GM18868 (cell line): ENCODE measurements around the gene CAPN9.

Experiments
- ATAC-seq: cut with Tn5 transposase; IDR thresholded peaks from one replicate; pipeline ENCODE4 v1.9.1; 2021; ENCODE audit warnings: mild to moderate bottlenecking, moderate library complexity; ENCODE audit not compliant: unreplicated experiment

The CAPN9 gene

DNA sequence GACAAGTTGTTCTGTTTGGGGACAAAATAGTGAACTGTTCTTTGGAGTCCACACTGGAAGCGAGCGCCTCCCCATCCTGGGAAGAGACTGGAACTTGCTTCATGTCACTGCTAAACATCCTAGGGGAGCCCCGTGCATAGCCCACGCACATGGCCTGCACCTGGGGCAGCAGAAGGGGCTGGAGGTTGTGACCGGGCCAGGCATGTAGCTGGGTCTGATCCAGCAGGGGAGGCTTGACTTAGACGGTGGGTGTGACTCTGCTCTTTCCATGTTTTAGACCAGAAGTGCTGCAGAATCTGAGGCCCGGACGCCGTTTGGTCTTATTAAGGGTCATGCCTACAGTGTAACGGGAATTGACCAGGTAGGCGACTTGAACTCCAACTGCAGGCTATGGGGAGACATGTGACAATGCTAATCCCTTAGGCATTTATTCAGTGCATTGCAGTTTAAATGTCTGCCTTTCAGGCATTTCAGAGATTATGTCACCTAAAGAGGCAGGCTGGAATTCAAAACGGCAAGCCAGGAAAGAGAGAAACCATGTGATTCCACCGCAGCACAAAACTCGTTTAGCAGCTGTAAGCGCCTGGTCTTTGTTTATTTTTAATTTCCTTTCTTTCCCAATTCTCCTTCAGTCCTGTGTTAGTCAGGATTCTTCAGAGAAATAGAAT is 21.8 kb downstream of the CAPN9 start:
- no peak for ATAC-seq

DNA sequence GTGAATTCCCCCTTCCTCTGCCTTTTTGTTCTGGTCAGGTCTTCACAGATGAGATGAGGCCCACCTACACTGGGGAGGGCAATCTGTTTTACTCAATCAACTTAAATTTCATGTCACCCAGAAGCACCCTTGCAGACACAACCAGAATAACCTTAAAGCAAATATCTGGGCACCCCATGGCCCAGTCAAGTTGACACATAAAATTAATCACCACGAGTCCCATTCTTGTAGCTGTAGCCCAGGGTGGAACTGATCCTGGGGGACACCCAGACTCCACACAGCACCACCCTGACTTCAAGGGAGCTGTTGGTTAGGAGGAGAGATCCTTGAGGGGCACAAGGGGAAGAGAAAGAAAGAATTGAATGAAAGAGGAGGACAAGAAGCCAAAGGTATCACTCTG is 23.1 kb downstream of the CAPN9 start:
- ATAC-seq: no peak

- no peak for ATAC-seq
Observed at GRCh38 chr1:230771773-230772354, 24.7 kb downstream of the CAPN9 start.

DNA sequence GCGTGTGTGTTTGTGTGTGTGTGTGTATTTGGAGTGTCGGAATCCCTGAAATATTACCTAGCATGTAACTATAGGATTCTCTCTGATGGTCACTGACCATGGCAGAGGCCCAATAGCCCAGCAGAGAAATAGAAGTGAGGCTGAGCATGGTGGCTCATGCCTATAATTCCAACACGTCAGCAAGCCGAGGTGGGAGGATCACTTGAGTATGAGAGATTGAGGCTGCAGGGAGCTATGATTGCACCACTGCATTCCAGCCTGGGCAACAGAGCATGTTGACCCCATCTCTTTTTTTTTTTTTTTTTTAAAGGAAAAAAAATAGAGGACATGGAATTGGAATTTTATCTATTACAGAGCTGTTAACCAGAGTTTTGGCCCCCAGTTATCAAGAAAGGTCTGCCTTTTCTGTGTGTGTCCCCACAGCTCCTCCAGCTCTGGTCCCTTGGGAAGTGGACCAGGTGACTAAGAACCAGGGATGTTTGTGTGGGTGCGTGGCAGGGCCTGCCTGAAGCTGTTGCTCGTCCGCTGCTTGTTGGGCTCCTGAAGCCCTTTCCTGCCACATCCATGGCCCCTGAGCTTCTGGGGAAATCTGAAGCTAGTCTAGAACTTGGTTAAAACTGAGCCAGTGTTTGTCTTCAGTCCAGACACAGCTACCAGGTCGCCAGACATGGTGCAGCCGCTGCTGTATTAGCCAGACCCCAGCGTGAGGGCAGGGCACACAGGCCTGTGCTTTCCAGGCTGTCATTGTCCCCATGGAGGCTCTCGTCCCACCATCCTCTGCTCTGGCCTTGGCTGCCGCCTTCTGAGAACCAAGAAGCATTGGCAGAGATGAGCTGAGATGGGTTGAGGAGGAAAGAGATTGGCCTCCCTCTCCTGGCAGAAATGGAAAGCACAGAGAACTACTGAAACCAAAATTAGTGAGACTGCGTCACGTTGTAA is 25.5 kb downstream of the CAPN9 start:
- ATAC-seq: no peak

- ATAC-seq: no peak
Observed at GRCh38 chr1:230773396-230774033, 26.3 kb downstream of the CAPN9 start.

DNA sequence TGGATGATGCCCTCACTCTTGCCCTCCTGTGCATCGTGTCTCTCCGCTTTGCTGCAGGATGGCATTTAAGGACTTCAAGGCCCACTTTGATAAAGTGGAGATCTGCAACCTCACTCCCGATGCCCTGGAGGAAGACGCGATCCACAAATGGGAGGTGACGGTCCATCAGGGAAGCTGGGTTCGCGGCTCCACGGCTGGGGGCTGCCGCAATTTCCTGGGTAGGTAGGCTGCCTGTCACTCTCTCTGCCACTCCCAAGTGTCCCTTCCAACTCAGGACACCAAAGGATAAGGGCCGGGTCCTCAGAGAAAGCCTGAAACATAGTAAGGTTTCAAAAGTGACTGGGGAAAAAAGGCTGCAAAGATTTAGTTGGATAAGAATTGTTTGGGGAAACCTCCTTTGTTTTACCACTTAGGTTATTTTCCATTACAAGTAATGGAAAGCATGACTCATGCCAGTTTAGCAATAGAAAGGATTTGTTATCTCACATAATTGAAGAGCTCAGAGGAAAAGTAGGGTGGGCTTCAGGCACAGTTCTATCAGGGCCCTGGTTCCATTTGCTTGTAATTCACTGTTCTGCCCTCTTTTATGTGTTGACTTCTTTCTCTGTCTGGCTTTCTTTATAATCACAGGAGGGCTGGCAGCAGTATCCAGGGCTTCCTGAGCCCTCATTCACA is 31.9 kb downstream of the CAPN9 start:
- ATAC-seq: no peak

- ATAC-seq: no peak
Observed at GRCh38 chr1:230781131-230781530, 33.9 kb downstream of the CAPN9 start.

- peak; percentile 98 for ATAC-seq
Observed at GRCh38 chr1:230781594-230781993, 34.4 kb downstream of the CAPN9 start.

- no peak for ATAC-seq
Observed at GRCh38 chr1:230784163-230784562, 37.0 kb downstream of the CAPN9 start.

DNA sequence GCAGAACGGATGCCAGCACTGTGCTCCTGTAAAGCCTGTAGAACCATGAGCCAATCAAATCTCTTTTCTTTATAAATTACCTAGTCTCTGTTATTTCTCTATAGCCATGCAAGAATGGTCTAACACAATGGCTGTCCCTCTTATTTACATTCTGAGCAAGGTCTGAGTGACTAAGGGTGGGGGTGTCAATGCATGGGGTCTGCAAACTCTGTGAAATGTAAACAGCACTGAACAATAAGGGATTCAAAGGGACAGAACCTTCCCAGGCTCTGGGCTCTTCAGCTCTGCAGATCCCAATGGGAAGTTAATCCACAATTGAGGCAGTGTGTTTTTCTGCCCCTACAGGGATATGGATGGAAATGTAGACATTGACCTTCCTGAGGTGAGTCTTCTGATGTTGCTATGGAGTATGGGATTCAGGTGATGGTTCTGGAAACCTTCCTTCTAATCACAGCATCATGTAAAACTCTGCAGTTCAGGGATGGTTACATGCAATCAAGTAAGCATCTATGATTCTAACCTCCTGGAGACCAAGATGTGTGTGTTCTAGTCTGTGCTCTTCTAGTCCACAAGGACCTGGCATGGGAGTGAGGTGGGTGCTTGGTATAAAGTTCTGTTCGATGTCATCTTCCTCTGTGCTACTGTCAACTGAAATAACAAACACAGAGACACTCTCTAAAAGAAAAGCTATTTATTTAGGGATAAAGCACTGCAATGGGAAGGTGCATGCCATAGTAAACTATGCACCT is 38.6 kb downstream of the CAPN9 start:
- ATAC-seq: no peak

GRCh38 chr1:230786385-230786753 is 39.2 kb downstream of the CAPN9 start:
- no peak for ATAC-seq

GRCh38 chr1:230787471-230787870 is 40.3 kb downstream of the CAPN9 start:
- no peak for ATAC-seq

DNA sequence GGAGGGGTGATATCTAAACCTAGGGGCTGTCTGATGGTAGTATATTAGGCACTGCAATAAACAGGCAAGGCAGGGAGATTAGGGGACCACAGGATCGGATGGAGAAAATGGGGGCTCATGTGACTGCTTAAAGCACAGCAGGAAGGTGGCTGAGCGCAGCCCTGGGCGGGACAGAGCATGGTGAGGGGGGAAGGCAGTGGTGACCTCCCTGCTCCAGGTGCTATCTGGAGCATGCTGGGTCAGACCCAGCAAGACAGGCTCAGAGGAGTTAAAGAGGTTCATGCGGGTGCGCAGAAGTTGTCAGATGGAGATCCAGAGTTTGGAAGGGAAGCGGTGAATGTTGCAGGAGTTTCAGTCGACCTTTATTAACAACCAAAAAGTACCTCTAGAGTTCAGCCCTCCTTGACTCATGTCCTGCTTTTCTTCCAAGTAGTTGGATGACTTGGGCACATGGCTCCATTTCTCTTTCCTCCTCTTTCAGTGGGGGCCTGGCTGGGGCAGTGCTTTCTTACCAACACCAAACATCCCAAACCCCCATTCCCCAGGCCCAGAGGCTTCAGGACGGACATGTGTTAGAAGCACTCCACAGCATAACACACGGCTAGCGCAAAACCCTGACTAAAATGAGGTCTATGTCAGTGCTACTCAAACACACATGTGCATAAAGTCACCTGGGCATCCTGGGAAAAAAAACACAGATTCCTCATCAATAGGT is 41.5 kb downstream of the CAPN9 start:
- ATAC-seq: no peak

DNA sequence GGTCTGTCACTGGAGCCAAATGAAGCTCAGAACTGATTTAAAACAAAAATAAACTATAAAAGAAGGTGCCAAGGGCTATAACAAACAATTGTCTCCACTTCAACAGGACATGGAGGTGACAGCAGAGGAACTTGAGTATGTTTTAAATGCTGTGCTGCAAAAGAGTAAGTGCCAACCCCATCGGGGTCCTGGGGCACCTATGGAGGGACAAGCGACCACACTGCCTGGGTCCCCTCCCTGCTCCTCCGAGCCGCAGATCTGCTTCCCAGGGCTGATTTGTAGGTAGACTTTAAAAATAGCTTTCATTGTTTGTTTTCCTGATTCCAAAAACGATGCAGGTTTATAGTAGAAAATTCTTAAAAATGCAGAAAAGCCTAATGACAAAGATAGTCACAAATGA is 42.8 kb downstream of the CAPN9 start:
- ATAC-seq: no peak

DNA sequence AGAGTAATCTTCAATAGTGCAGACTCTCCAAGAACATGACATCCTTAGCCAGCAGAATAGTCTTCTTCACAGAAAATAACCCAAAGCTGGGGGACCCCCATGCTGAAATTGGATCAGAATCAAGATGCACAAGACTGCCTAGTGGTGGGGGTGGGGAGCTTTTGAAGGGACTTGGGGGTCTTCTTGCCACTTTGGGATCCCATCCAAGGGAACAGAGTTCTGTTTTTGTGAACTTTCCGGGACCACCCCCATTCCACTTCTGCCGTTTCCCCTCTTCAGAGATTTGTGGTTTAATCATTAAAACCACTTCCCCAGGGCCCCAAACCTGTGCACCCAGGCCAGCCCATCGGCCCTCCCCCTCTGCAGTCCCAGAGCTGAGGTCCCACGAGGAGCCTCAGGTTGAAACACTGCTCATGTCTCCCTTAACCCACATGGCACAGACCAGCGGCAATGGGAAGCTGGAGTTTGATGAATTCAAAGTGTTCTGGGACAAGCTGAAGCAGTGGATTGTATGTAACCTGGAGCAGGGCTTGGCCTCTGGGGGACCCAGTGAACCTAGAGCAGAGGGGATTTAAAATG is 44.9 kb downstream of the CAPN9 start:
- no peak for ATAC-seq

DNA sequence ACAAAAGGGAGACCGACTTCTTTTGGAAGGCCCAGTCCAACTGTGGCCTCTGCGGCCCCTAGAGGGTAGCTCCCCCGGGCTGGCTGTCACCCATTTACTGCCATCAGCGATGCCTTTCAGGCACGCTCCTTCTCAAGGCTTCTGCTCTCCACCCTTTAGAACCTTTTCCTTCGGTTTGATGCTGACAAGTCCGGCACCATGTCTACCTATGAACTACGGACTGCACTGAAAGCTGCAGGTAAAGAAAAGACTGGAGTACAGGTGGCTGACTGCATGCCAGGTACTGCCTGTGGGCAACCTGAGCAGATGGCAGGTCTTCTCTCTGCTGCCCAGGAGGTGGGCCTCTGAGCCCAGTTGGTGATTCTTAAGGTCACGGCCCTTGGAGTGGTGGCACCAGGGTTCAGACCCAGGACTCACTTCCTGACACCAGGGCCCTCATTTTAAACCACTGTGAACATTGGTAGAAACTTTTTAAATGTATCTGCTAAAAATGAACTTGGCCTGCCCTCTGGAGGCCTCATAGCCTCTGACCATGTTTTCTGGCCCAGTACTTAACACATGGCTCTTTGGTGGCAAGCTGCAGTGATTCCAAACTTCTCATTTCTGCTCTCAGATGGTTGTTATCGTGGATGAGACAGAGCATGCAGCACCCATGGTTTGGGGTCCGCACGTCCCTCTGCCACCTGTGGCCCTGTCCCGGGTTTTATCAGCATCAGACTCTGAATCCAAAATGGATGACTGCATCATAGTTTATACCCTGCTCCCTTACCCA is 45.7 kb downstream of the CAPN9 start:
- no peak for ATAC-seq

DNA sequence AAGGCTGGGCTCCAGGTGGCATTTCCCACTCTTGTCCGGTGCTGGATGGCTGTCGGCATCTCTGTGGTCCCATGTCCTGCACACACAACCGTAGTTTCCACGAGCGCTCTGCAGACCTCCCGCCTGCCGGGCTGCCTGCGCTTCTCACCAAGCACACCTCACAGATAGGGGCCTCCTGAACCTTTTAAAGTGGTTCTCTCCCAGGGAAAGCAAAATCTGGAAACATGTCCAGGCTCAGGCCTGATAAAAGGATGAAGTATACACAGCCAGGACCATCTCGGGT is 46.2 kb downstream of the CAPN9 start:
- no peak for ATAC-seq

- ATAC-seq: no peak
Observed at GRCh38 chr1:230794431-230794830, 47.2 kb downstream of the CAPN9 start.
